ENCODE measurements around the gene FAM168A. TPM values are rescaled to one million over a fixed set of nuclear protein-coding genes. Genes with fewer than 3 reads are reported as not detected.

The FAM168A gene
- total and polyA plus RNA-seq, 12 donors = 7.7 to 41.8 (median 35.3) TPM

DNA sequence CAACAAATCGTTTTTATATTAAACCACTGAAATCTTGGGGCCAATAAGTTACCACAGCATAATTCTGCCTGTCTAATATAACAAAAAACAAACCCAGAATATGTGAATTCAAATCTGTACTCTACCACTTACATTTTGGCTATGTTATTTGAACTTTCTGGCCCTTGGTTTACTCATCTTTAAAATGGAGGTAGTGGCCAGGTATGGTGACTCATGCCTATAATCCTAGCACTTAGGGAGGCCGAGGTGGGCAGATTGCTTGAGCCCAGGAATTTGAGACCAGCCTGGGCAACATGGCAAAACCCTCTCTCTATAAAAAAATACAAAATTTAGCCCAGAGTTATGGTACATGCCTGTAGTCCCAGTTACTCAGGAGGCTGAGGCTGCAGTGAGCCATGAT, 84.2 kb downstream of the FAM168A start:
- TF ChIP-seq POLR2A (IDR thresholded peaks at IDR 0.05) (no peak), CTCF (IDR thresholded peaks at IDR 0.05) (no peak)
- intact Hi-C loops (cut with DNase I) = no loop called here
- H3K4me3 ChIP-seq = no peak overlapping the region
- no peaks in the 10 kb centered on the region for H3K9me3 ChIP-seq (replicated peaks in 1 of 3)
- no peak overlapping the region for H3K27ac ChIP-seq
- 87 to 94% (median 87%) methylated on average over 2 of the region's 2 CpGs for WGBS, 4 donors
- H3K27me3 ChIP-seq = no peaks in the 10 kb centered on the region
- H3K36me3 ChIP-seq (replicated peaks in 1 of 2) = no peaks in the 10 kb centered on the region
- no peak for DNase-seq
- H3K4me1 ChIP-seq (replicated peaks in 1 of 2) = no peaks in the 10 kb centered on the region

DNA sequence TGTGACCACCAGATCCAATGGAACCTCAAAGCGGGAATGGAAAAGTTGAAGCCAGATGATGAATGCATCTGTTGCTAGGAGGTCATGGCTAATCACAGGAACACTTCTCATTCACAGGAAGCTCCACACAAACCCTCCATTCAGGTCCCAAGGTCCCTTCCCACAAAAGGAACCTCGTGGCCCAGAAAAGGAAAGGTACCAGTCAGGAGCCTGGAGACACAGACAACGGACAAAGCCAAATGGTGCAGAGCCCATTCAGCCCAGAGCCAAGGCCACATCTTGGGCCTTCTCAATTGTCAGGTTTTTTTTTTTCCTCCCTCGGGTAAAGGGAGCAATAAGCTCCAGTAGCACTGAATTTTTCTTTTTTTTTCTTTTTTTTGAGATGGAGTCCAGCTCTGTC, 87.0 kb downstream of the FAM168A start:
- H3K27me3 ChIP-seq = no peaks in the 10 kb centered on the region
- 64 to 79% (median 67%) methylated on average over 4 of the region's 4 CpGs for WGBS, 4 donors
- intact Hi-C loops (cut with DNase I) = no loop called here
- H3K4me1 ChIP-seq (replicated peaks in 1 of 2) = peaks cover 0 to 6% of the 10 kb centered on the region in 2 donors
- DNase-seq = no peak
- H3K27ac ChIP-seq = no peak overlapping the region
- no peak for TF ChIP-seq POLR2A (IDR thresholded peaks at IDR 0.05)
- TF ChIP-seq CTCF (IDR thresholded peaks at IDR 0.05) = no peak
- no peaks in the 10 kb centered on the region for H3K36me3 ChIP-seq (replicated peaks in 1 of 2)
- H3K4me3 ChIP-seq = no peak overlapping the region
- H3K9me3 ChIP-seq (replicated peaks in 1 of 3) = no peaks in the 10 kb centered on the region

DNA sequence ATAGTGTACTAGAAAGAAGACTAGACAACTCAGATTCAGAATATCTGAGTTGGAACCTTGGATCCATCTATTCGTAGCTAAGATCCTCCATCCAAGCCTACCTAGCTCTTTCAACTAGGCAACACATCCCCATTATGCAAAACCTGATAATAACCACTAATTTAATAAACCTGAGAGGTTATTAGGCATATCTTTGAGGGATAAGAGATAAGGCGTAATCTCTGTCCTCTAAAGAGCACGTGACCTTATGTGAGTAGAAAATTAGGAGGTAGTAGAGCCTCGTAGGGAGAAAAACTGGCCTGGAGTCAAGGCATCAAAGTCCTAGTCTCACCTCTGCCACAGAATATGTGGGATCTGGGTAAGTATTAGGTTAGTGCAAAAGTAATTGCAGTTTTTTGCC, 87.8 kb downstream of the FAM168A start:
- Histone ChIP-seq H3K9me3 (replicated peaks in 1 of 3) (no peaks in the 10 kb centered on the region), H3K27me3 (no peaks in the 10 kb centered on the region), H3K4me1 (replicated peaks in 1 of 2) (peaks cover 0 to 6% of the 10 kb centered on the region in 2 donors), H3K4me3 (no peak overlapping the region), H3K27ac (no peak overlapping the region), H3K36me3 (replicated peaks in 1 of 2) (no peaks in the 10 kb centered on the region)
- intact Hi-C loops (cut with DNase I) = no loop called here
- 75 to 94% (median 85%) methylated on average over 4 of the region's 4 CpGs for WGBS, 4 donors
- no peak for DNase-seq
- TF ChIP-seq POLR2A (IDR thresholded peaks at IDR 0.05) (no peak), CTCF (IDR thresholded peaks at IDR 0.05) (no peak)

DNA sequence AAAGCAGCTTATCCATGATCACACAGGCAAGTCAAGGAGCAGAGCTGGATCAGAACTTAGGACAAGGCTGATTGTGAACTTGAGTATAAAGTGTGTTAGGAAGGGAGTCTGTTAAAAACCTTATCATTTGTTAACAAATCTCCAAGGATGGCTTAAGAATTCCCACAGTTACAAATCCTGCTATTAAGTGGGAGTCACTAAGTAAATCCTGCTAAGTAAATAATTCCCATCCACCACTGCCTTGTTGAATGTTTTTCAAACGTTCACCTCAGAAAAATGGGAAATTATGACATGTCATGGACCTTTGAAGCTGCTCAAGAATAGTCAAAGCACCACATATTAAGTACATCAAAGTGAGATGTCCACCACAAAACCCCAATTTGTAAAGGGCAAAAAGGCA, 88.7 kb downstream of the FAM168A start:
- no peak for DNase-seq
- no peaks in the 10 kb centered on the region for H3K36me3 ChIP-seq (replicated peaks in 1 of 2)
- intact Hi-C loops (cut with DNase I) = no loop called here
- peaks cover 0 to 6% of the 10 kb centered on the region in 2 donors for H3K4me1 ChIP-seq (replicated peaks in 1 of 2)
- TF ChIP-seq POLR2A (IDR thresholded peaks at IDR 0.05) = no peak
- no peak for TF ChIP-seq CTCF (IDR thresholded peaks at IDR 0.05)
- H3K4me3 ChIP-seq = no peak overlapping the region
- H3K27ac ChIP-seq = no peak overlapping the region
- no peaks in the 10 kb centered on the region for H3K9me3 ChIP-seq (replicated peaks in 1 of 3)
- 51 to 55% (median 53%) methylated on average over 1 of the region's 1 CpG for WGBS, 4 donors
- no peaks in the 10 kb centered on the region for H3K27me3 ChIP-seq
